GM23338 (cell line): ENCODE results near the gene CNTN5. TPM values are rescaled to one million over a fixed set of nuclear protein-coding genes. Genes with fewer than 3 reads are reported as not detected.

ENCODE experiments used
- ATAC-seq: fragments of 200-7000 bp; cut with Tn5 transposase; 3 replicates; pipeline ENCODE4 v1.9.1; 2020
- DNase-seq: peaks from one replicate; pipeline ENCODE4 v3.0.0-alpha.2; 2015; ENCODE audit warnings: low spot score
- H2AFZ ChIP-seq: fragments of 200-600 bp; sonication (generic); 2 replicates; pipeline ENCODE4 v1.8.0; 2016; ENCODE audit warnings: antibody characterized with exemption, mild to moderate bottlenecking, moderate library complexity
- H3F3A ChIP-seq: fragments of 200-600 bp; sonication (generic); replicated peaks from 2 replicates; pipeline ENCODE4 v1.8.0; 2017; ENCODE audit warnings: antibody characterized with exemption, mixed run types, low read depth
- H3K27ac ChIP-seq: fragments of 200-600 bp; sonication (generic); 2 replicates; pipeline ENCODE4 v1.6.1; 2016; ENCODE audit warnings: low read depth
- H3K27me3 ChIP-seq: fragments of 200-600 bp; sonication (generic); 2 replicates; pipeline ENCODE4 v1.8.0; 2016; ENCODE audit warnings: mild to moderate bottlenecking, mixed run types, moderate library complexity; ENCODE audit not compliant: insufficient read depth
- H3K36me3 ChIP-seq: fragments of 200-600 bp; sonication (generic); 2 replicates; pipeline ENCODE4 v1.8.0; 2016; ENCODE audit warnings: mild to moderate bottlenecking; ENCODE audit not compliant: insufficient read depth
- H3K4me1 ChIP-seq: fragments of 200-600 bp; sonication (generic); 2 replicates; pipeline ENCODE4 v1.8.0; 2016; ENCODE audit warnings: mild to moderate bottlenecking, moderate library complexity; ENCODE audit not compliant: insufficient read depth
- H3K4me2 ChIP-seq: fragments of 200-600 bp; sonication (generic); 2 replicates; pipeline ENCODE4 v1.7.1; 2017; ENCODE audit warnings: mixed run types
- H3K4me3 ChIP-seq: fragments of 200-600 bp; sonication (generic); 2 replicates; pipeline ENCODE4 v1.6.1; 2016; ENCODE audit warnings: mixed run types
- H3K79me2 ChIP-seq: fragments of 200-600 bp; sonication (generic); replicated peaks from 2 replicates; pipeline ENCODE4 v1.8.0; 2017; ENCODE audit warnings: mild to moderate bottlenecking; ENCODE audit not compliant: insufficient read depth
- H3K9me2 ChIP-seq: fragments of 200-600 bp; sonication (generic); 2 replicates; pipeline ENCODE4 v1.8.0; 2017; ENCODE audit not compliant: insufficient read depth
- H4K20me1 ChIP-seq: fragments of 200-600 bp; sonication (generic); replicated peaks from 2 replicates; pipeline ENCODE4 v1.8.0; 2017; ENCODE audit warnings: mild to moderate bottlenecking; ENCODE audit not compliant: insufficient read depth
- H3K27ac Mint-ChIP-seq: 2 replicates; pipeline ENCODE4 v1.8.0; 2020; ENCODE audit warnings: inconsistent platforms, mild to moderate bottlenecking, moderate library complexity, mixed read lengths
- H3K27me3 Mint-ChIP-seq: 3 replicates; pipeline ENCODE4 v1.8.0; 2022; ENCODE audit warnings: low read depth, mild to moderate bottlenecking, moderate library complexity, mixed read lengths, inconsistent platforms; ENCODE audit not compliant: insufficient read depth, poor library complexity
- H3K36me3 Mint-ChIP-seq: 3 replicates; pipeline ENCODE4 v1.8.0; 2021; ENCODE audit warnings: low read depth, mild to moderate bottlenecking, inconsistent platforms, moderate library complexity, mixed read lengths
- H3K4me1 Mint-ChIP-seq: 3 replicates; pipeline ENCODE4 v1.8.0; 2020; ENCODE audit warnings: mild to moderate bottlenecking, inconsistent platforms, mixed read lengths
- H3K4me3 Mint-ChIP-seq: 3 replicates; pipeline ENCODE4 v1.8.0; 2021; ENCODE audit warnings: moderate library complexity, mild to moderate bottlenecking, inconsistent platforms, mixed read lengths
- H3K9me3 Mint-ChIP-seq: 3 replicates; pipeline ENCODE4 v1.8.0; 2020; ENCODE audit warnings: moderate library complexity, mild to moderate bottlenecking, inconsistent platforms, mixed read lengths
- CREB1 ChIP-seq: fragments of 250-450 bp; sonication (Bioruptor Pico); IDR thresholded peaks from 2 replicates; pipeline ENCODE4 v1.5.0; 2020; ENCODE audit warnings: low read depth, mild to moderate bottlenecking, moderate library complexity
- EZH2 ChIP-seq: fragments of 200-600 bp; sonication (generic); IDR thresholded peaks from one replicate; pipeline ENCODE4 v1.8.0; 2017; ENCODE audit warnings: antibody characterized with exemption, mild to moderate bottlenecking, low read depth; ENCODE audit not compliant: unreplicated experiment
- EZH2phosphoT487 ChIP-seq: fragments of 200-600 bp; sonication (generic); IDR thresholded peaks from one replicate; pipeline ENCODE4 v1.8.1; 2018; ENCODE audit warnings: antibody characterized with exemption; ENCODE audit not compliant: unreplicated experiment
- JUNB ChIP-seq: IDR thresholded peaks from one replicate; pipeline ENCODE4 v1.6.1; 2016; ENCODE audit warnings: antibody characterized with exemption; ENCODE audit not compliant: unreplicated experiment
- NANOG ChIP-seq: IDR thresholded peaks from 2 replicates; pipeline ENCODE4 v1.6.1; 2016; ENCODE audit warnings: antibody characterized with exemption, borderline replicate concordance
- POLR2AphosphoS5 ChIP-seq: IDR thresholded peaks from 2 replicates; pipeline ENCODE4 v1.6.1; 2016; ENCODE audit warnings: antibody characterized with exemption, low read depth
- REST ChIP-seq: IDR thresholded peaks from one replicate; pipeline ENCODE4 v1.6.1; 2018; ENCODE audit warnings: antibody characterized with exemption; ENCODE audit not compliant: unreplicated experiment
- STAT1 ChIP-seq: IDR thresholded peaks from one replicate; pipeline ENCODE4 v1.6.1; 2016; ENCODE audit warnings: antibody characterized with exemption; ENCODE audit not compliant: unreplicated experiment
- ZNF114 ChIP-seq: fragments of 250-450 bp; sonication (Bioruptor Pico); IDR thresholded peaks from 2 replicates; pipeline ENCODE4 v1.5.0; 2020; ENCODE audit warnings: mild to moderate bottlenecking, moderate library complexity
- ZNF331 ChIP-seq: fragments of 250-450 bp; sonication (Bioruptor Pico); IDR thresholded peaks from 2 replicates; pipeline ENCODE4 v1.5.0; 2020; ENCODE audit warnings: low read depth, mild to moderate bottlenecking, moderate library complexity
- polyA plus RNA-seq: library from polyadenylated mRNA; unstranded; fragments of >200 nt; fragmentation: Nextera tagmentation; extraction: Ambion mirVana; gene quantifications from 2 replicates; pipeline ENCODE4 v1.2.1, GENCODE V29; 2016
- total RNA-seq: library from RNA; depleted of rRNA; stranded (reverse); fragments of >200 nt; shearing (Covaris generic); gene quantifications from 2 replicates; pipeline ENCODE4 v1.2.3, GENCODE V29; 2014
- TF ChIP-seq, protein P1 (sequence below): IDR thresholded peaks from 2 replicates; pipeline ENCODE4 v1.6.1; 2016; ENCODE audit warnings: antibody characterized with exemption
- TF ChIP-seq, protein P2 (sequence below), 2 experiments: fragments of 200-600 bp in 1 of 2; sonication (generic) in 1 of 2; conservative IDR thresholded peaks; 2 replicates each; pipeline versions ENCODE4 v1.5.1 to v1.6.1; 2016 to 2017; ENCODE audit warnings: antibody characterized with exemption in 2 of 2, low read depth in 2 of 2, mild to moderate bottlenecking in 2 of 2, moderate library complexity in 1 of 2
- TF ChIP-seq, protein P3 (sequence below): fragments of 250-450 bp; sonication (Bioruptor Pico); IDR thresholded peaks from 2 replicates; pipeline ENCODE4 v1.5.0; 2020; ENCODE audit warnings: mild to moderate bottlenecking, moderate library complexity

CNTN5 gene
- total and polyA plus RNA-seq, 2 experiments from 2014 or later, result not detected

DNA sequence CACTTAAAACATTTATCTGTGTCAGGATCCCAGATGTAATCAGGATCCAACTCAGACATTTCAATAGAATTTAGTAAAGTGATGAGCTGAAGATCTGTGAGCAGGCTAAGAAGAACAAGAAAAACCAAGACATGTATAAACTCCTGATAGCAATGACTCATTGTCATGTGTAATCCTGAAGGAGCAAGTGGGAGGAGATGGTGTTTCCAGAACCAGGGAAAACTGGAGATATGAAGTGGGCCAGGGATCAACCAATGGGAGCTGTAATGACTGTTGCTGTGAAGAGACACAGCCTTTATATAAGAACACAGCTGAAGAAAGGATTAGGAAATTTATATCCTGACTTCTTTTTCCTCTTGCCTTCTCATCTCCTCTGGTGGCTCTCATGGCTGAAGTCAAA is 983.8 kb downstream of the CNTN5 start:
- Histone ChIP-seq H3K4me1 (no peaks in the 10 kb centered on the region), H3F3A (no peaks in the 10 kb centered on the region), H3K79me2 (no peaks in the 10 kb centered on the region), H3K27me3 (no peaks in the 10 kb centered on the region), H4K20me1 (no peaks in the 10 kb centered on the region), H3K4me3 (no peak overlapping the region), H2AFZ (no peak overlapping the region), H3K4me2 (no peak overlapping the region), H3K9me2 (0 out of 2 replicates have a peak, but pooled peaks cover 4% of the 10 kb centered on the region), H3K36me3 (no peaks in the 10 kb centered on the region), H3K27ac (no peak overlapping the region)
- Mint-ChIP-seq H3K4me1 (no peaks in the 10 kb centered on the region), H3K27ac (no peak overlapping the region), H3K27me3 (peaks cover 6% of the 10 kb centered on the region), H3K36me3 (peaks cover 13% of the 10 kb centered on the region; the same call in 1 of the 3 replicates), H3K4me3 (no peak overlapping the region), H3K9me3 (peaks cover 16% of the 10 kb centered on the region)
- no peak for TF ChIP-seq REST
- no peak for TF ChIP-seq JUNB
- no peak for TF ChIP-seq ZNF331 (CRISPR knock-in tag)
- TF ChIP-seq CREB1 (CRISPR knock-in tag), result no peak
- TF ChIP-seq, protein P1, sequence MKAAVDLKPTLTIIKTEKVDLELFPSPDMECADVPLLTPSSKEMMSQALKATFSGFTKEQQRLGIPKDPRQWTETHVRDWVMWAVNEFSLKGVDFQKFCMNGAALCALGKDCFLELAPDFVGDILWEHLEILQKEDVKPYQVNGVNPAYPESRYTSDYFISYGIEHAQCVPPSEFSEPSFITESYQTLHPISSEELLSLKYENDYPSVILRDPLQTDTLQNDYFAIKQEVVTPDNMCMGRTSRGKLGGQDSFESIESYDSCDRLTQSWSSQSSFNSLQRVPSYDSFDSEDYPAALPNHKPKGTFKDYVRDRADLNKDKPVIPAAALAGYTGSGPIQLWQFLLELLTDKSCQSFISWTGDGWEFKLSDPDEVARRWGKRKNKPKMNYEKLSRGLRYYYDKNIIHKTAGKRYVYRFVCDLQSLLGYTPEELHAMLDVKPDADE, result no peak
- no peak for TF ChIP-seq EZH2phosphoT487
- no peak for TF ChIP-seq STAT1
- TF ChIP-seq EZH2, result no peak
- no peak for TF ChIP-seq NANOG
- no peak for TF ChIP-seq POLR2AphosphoS5
- TF ChIP-seq, protein P2, sequence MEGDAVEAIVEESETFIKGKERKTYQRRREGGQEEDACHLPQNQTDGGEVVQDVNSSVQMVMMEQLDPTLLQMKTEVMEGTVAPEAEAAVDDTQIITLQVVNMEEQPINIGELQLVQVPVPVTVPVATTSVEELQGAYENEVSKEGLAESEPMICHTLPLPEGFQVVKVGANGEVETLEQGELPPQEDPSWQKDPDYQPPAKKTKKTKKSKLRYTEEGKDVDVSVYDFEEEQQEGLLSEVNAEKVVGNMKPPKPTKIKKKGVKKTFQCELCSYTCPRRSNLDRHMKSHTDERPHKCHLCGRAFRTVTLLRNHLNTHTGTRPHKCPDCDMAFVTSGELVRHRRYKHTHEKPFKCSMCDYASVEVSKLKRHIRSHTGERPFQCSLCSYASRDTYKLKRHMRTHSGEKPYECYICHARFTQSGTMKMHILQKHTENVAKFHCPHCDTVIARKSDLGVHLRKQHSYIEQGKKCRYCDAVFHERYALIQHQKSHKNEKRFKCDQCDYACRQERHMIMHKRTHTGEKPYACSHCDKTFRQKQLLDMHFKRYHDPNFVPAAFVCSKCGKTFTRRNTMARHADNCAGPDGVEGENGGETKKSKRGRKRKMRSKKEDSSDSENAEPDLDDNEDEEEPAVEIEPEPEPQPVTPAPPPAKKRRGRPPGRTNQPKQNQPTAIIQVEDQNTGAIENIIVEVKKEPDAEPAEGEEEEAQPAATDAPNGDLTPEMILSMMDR (conservative IDR thresholded peaks at IDR 0.05; ENCODE audit: low read depth in 2 of 2), result no peak
- no peak for TF ChIP-seq ZNF114 (CRISPR knock-in tag)
- TF ChIP-seq, protein P3, sequence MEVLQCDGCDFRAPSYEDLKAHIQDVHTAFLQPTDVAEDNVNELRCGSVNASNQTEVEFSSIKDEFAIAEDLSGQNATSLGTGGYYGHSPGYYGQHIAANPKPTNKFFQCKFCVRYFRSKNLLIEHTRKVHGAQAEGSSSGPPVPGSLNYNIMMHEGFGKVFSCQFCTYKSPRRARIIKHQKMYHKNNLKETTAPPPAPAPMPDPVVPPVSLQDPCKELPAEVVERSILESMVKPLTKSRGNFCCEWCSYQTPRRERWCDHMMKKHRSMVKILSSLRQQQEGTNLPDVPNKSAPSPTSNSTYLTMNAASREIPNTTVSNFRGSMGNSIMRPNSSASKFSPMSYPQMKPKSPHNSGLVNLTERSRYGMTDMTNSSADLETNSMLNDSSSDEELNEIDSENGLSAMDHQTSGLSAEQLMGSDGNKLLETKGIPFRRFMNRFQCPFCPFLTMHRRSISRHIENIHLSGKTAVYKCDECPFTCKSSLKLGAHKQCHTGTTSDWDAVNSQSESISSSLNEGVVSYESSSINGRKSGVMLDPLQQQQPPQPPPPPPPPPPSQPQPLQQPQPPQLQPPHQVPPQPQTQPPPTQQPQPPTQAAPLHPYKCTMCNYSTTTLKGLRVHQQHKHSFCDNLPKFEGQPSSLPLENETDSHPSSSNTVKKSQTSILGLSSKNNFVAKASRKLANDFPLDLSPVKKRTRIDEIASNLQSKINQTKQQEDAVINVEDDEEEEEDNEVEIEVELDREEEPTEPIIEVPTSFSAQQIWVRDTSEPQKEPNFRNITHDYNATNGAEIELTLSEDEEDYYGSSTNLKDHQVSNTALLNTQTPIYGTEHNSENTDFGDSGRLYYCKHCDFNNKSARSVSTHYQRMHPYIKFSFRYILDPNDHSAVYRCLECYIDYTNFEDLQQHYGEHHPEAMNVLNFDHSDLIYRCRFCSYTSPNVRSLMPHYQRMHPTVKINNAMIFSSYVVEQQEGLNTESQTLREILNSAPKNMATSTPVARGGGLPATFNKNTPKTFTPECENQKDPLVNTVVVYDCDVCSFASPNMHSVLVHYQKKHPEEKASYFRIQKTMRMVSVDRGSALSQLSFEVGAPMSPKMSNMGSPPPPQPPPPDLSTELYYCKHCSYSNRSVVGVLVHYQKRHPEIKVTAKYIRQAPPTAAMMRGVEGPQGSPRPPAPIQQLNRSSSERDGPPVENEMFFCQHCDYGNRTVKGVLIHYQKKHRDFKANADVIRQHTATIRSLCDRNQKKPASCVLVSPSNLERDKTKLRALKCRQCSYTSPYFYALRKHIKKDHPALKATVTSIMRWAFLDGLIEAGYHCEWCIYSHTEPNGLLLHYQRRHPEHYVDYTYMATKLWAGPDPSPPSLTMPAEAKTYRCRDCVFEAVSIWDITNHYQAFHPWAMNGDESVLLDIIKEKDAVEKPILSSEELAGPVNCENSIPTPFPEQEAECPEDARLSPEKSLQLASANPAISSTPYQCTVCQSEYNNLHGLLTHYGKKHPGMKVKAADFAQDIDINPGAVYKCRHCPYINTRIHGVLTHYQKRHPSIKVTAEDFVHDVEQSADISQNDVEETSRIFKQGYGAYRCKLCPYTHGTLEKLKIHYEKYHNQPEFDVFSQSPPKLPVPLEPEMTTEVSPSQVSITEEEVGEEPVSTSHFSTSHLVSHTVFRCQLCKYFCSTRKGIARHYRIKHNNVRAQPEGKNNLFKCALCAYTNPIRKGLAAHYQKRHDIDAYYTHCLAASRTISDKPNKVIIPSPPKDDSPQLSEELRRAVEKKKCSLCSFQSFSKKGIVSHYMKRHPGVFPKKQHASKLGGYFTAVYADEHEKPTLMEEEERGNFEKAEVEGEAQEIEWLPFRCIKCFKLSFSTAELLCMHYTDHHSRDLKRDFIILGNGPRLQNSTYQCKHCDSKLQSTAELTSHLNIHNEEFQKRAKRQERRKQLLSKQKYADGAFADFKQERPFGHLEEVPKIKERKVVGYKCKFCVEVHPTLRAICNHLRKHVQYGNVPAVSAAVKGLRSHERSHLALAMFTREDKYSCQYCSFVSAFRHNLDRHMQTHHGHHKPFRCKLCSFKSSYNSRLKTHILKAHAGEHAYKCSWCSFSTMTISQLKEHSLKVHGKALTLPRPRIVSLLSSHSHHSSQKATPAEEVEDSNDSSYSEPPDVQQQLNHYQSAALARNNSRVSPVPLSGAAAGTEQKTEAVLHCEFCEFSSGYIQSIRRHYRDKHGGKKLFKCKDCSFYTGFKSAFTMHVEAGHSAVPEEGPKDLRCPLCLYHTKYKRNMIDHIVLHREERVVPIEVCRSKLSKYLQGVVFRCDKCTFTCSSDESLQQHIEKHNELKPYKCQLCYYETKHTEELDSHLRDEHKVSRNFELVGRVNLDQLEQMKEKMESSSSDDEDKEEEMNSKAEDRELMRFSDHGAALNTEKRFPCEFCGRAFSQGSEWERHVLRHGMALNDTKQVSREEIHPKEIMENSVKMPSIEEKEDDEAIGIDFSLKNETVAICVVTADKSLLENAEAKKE, result no peak
- DNase-seq (no peak), ATAC-seq (no peak)
